DOHH2 (cell line): ENCODE measurements around the gene TTC39A.

ENCODE experiments used
- H3F3A ChIP-seq: fragments of 200-600 bp; sonication (generic), shearing (Covaris generic); 2 replicates; pipeline ENCODE4 v1.6.0; 2016; ENCODE audit warnings: antibody characterized with exemption, mild to moderate bottlenecking; ENCODE audit not compliant: control insufficient read depth, insufficient read depth
- H3K27ac ChIP-seq: fragments of 200-600 bp; sonication (generic); 2 replicates; pipeline ENCODE4 v1.5.1; 2014; ENCODE audit warnings: low read depth, mild to moderate bottlenecking, low read length, moderate library complexity
- H3K27me3 ChIP-seq: fragments of 200-600 bp; sonication (generic); 2 replicates; pipeline ENCODE4 v1.6.1; 2014; ENCODE audit warnings: mild to moderate bottlenecking, low read length, mixed read lengths; ENCODE audit not compliant: control insufficient read depth
- H3K36me3 ChIP-seq: fragments of 200-600 bp; sonication (generic); 2 replicates; pipeline ENCODE4 v1.6.1; 2014; ENCODE audit warnings: mild to moderate bottlenecking, low read length, moderate library complexity, mixed read lengths; ENCODE audit not compliant: control insufficient read depth
- H3K4me1 ChIP-seq: fragments of 200-600 bp; sonication (generic); 2 replicates; pipeline ENCODE4 v1.6.1; 2014; ENCODE audit warnings: mild to moderate bottlenecking, low read length, mixed read lengths; ENCODE audit not compliant: control insufficient read depth
- H3K4me2 ChIP-seq: fragments of 200-600 bp; sonication (generic); 2 replicates; pipeline ENCODE4 v1.6.0; 2014; ENCODE audit warnings: mild to moderate bottlenecking, low read length, moderate library complexity
- H3K4me3 ChIP-seq: fragments of 200-600 bp; sonication (generic); 2 replicates; pipeline ENCODE4 v1.5.1; 2014; ENCODE audit warnings: mild to moderate bottlenecking, low read length, mixed read lengths
- H3K79me2 ChIP-seq: fragments of 200-600 bp; sonication (generic); 2 replicates; pipeline ENCODE4 v1.6.1; 2014; ENCODE audit warnings: mild to moderate bottlenecking, low read length, mixed read lengths; ENCODE audit not compliant: control insufficient read depth
- H3K9me2 ChIP-seq: fragments of 200-600 bp; sonication (generic); replicated peaks from 2 replicates; pipeline ENCODE4 v1.6.1; 2014; ENCODE audit warnings: mild to moderate bottlenecking, low read length, mixed read lengths; ENCODE audit not compliant: control insufficient read depth
- H3K9me3 ChIP-seq: fragments of 200-600 bp; sonication (generic); 2 replicates; pipeline ENCODE4 v1.6.1; 2014; ENCODE audit warnings: antibody characterized with exemption, low read length, mixed read lengths; ENCODE audit not compliant: control insufficient read depth, insufficient read depth
- H4K20me1 ChIP-seq: fragments of 200-600 bp; sonication (generic); 2 replicates; pipeline ENCODE4 v1.6.0; 2014; ENCODE audit warnings: low read depth, mild to moderate bottlenecking, antibody characterized with exemption, low read length, moderate library complexity; ENCODE audit not compliant: control insufficient read depth, insufficient read depth
- EZH2phosphoT487 ChIP-seq: fragments of 200-600 bp; sonication (generic); IDR thresholded peaks from 2 replicates; pipeline ENCODE4 v1.6.1; 2017; ENCODE audit warnings: borderline replicate concordance, mild to moderate bottlenecking, antibody characterized with exemption, low read length, moderate library complexity, mixed read lengths
- TF ChIP-seq, protein P1 (sequence below): fragments of 200-600 bp; sonication (generic); IDR thresholded peaks from one replicate; pipeline ENCODE4 v1.5.1; 2014; ENCODE audit warnings: antibody characterized with exemption, mild to moderate bottlenecking, low read depth, low read length; ENCODE audit not compliant: poor library complexity, severe bottlenecking

The TTC39A gene

DNA sequence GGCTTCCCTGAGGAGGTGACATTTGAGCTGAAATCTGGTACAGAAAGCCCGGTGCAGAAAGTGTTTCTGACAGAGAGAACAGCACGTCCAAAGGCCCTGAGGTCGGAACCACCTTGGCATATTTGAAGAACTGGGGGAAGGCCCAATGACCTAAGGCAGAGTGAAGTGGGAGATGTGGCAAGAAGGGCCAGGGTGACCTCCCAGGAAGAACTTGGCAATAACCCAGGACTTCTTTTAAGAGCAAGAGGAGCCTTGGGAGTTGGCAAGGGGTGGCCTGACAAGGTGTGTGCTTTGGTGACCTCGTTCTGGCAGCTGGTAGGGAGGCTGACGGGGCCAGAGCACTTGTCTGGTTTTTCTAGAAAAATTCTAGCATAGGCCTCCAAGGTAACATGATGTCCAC lies 23.4 kb downstream of the TTC39A start:
- no peaks in the 10 kb centered on the region for H3K27me3 ChIP-seq
- H3K79me2 ChIP-seq: no peaks in the 10 kb centered on the region
- H4K20me1 ChIP-seq: no peaks in the 10 kb centered on the region
- H3F3A ChIP-seq: no peaks in the 10 kb centered on the region
- H3K9me3 ChIP-seq: no peaks in the 10 kb centered on the region
- H3K4me1 ChIP-seq: 0 out of 2 replicates have a peak, but pooled peaks cover 3% of the 10 kb centered on the region
- H3K27ac ChIP-seq: no peak overlapping the region
- H3K36me3 ChIP-seq: no peaks in the 10 kb centered on the region
- H3K9me2 ChIP-seq: no peaks in the 10 kb centered on the region
- H3K4me3 ChIP-seq: no peak overlapping the region
- no peak for TF ChIP-seq EZH2phosphoT487
- TF ChIP-seq, protein P1, sequence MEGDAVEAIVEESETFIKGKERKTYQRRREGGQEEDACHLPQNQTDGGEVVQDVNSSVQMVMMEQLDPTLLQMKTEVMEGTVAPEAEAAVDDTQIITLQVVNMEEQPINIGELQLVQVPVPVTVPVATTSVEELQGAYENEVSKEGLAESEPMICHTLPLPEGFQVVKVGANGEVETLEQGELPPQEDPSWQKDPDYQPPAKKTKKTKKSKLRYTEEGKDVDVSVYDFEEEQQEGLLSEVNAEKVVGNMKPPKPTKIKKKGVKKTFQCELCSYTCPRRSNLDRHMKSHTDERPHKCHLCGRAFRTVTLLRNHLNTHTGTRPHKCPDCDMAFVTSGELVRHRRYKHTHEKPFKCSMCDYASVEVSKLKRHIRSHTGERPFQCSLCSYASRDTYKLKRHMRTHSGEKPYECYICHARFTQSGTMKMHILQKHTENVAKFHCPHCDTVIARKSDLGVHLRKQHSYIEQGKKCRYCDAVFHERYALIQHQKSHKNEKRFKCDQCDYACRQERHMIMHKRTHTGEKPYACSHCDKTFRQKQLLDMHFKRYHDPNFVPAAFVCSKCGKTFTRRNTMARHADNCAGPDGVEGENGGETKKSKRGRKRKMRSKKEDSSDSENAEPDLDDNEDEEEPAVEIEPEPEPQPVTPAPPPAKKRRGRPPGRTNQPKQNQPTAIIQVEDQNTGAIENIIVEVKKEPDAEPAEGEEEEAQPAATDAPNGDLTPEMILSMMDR: no peak
- H3K4me2 ChIP-seq: no peak overlapping the region

DNA sequence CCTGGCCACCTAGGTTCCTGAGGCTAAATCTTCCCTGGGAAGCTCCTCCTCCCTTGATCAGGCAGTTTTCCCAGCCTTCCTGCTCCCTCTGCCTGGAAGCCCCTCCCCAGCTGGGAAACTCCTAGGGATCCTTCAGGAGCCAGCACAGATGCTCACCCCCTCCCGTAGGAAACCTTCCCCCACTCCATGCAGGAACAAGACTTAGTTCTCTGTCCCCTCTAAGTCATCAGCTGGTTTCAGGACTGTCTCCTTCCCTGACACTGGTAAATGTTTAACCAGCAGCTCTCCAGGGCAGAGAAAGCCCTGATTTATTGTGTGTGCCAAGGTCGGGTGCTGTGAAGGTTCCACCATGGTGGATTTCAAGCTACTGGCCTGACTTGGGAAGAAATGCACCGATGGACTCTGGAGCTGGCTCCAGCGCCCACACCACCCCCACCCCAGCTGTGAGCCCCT lies 25.0 kb downstream of the TTC39A start:
- Histone ChIP-seq H3F3A (no peaks in the 10 kb centered on the region), H3K4me2 (no peak overlapping the region), H3K79me2 (no peaks in the 10 kb centered on the region), H3K27ac (no peak overlapping the region), H3K36me3 (no peaks in the 10 kb centered on the region), H3K9me3 (no peaks in the 10 kb centered on the region), H4K20me1 (no peaks in the 10 kb centered on the region), H3K4me1 (no peaks in the 10 kb centered on the region), H3K4me3 (no peak overlapping the region), H3K27me3 (no peaks in the 10 kb centered on the region), H3K9me2 (no peaks in the 10 kb centered on the region)
- TF ChIP-seq EZH2phosphoT487: no peak
- TF ChIP-seq, protein P1: no peak

DNA sequence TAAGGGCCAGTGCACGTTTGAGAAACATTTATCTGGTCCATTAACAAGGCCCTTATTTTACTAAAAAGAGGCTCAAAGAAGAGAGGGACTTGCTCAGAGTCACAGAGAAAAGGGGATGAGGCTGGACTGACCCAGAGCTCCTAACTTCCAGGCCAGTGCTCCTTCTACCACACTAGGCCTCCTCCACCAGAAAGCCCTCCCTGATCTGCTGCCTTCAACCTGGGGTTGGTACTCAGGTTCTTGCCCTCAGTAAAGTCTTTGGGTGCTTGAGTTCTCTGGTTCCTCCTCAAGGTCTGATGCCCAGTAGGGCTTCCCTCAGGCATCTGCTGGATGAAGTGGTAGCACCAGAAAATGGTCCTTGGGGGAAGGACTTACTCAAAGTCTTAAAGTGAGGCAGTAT lies 26.0 kb downstream of the TTC39A start:
- TF ChIP-seq, protein P1: no peak
- no peak for TF ChIP-seq EZH2phosphoT487
- Histone ChIP-seq H3K27ac (no peak overlapping the region), H3F3A (no peaks in the 10 kb centered on the region), H3K9me2 (no peaks in the 10 kb centered on the region), H3K4me2 (no peak overlapping the region), H3K36me3 (no peaks in the 10 kb centered on the region), H3K27me3 (no peaks in the 10 kb centered on the region), H3K9me3 (no peaks in the 10 kb centered on the region), H3K4me1 (no peaks in the 10 kb centered on the region), H3K79me2 (no peaks in the 10 kb centered on the region), H4K20me1 (no peaks in the 10 kb centered on the region), H3K4me3 (no peak overlapping the region)
